ENCODE data around the gene AOC2.
"Not testable (repeated sequence)": the region's sequence is repeated elsewhere in the genome, so short reads cannot be mapped to it uniquely, and the experiment has no call there.

AOC2 gene

GRCh38 chr17:42832934-42833766 lies 11.2 kb upstream of the AOC2 start, which contains the start of gene PSME3:
Gene PSME3 (plus strand): TSS chr17:42833397. CDS start chr17:42833632, 235 bp downstream.
- DNase-seq, result peak; percentile 97

GRCh38 chr17:42833767-42834422 lies 10.5 kb upstream of the AOC2 start:
- no peak for DNase-seq

GRCh38 chr17:42835732-42836131 lies 8.6 kb upstream of the AOC2 start:
- no peak for DNase-seq

GRCh38 chr17:42841975-42842685 lies 2.2 kb upstream of the AOC2 start:
- peak; percentile 2 for DNase-seq

GRCh38 chr17:42843358-42843934 lies 934 bp upstream of the AOC2 start:
- peak; percentile 44 for DNase-seq

GRCh38 chr17:42844761-42845555 lies 578 bp downstream of the AOC2 start:
- peak; percentile 45 for DNase-seq

GRCh38 chr17:42845556-42845917 lies 1.2 kb downstream of the AOC2 start:
- DNase-seq, result no peak

- peak; percentile 67 for DNase-seq
Measured at GRCh38 chr17:42845918-42846593, 1.7 kb downstream of the AOC2 start.

GRCh38 chr17:42846594-42847280 lies 2.4 kb downstream of the AOC2 start:
- no peak for DNase-seq

GRCh38 chr17:42848093-42848492 lies 3.7 kb downstream of the AOC2 start:
- no peak for DNase-seq

- no peak for DNase-seq
Measured at GRCh38 chr17:42849031-42849430, 4.7 kb downstream of the AOC2 start.

- no peak for DNase-seq
Measured at GRCh38 chr17:42849451-42850181, 5.2 kb downstream of the AOC2 start.

- no peak for DNase-seq
Measured at GRCh38 chr17:42850954-42851353, 6.6 kb downstream of the AOC2 start, which contains the start of gene AOC3. Gene AOC3 (plus strand): TSS chr17:42851199. CDS start chr17:42851344, 145 bp downstream.

GRCh38 chr17:42851371-42852240 lies 7.2 kb downstream of the AOC2 start:
- not testable (repeated sequence) for DNase-seq

- DNase-seq, result no peak
Measured at GRCh38 chr17:42852351-42852750, 8.0 kb downstream of the AOC2 start.

- no peak for DNase-seq
Measured at GRCh38 chr17:42853004-42853403, 8.6 kb downstream of the AOC2 start.

- no peak for DNase-seq
Measured at GRCh38 chr17:42853597-42853967, 9.2 kb downstream of the AOC2 start.

GRCh38 chr17:42853968-42854790 lies 9.8 kb downstream of the AOC2 start:
- no peak for DNase-seq

Data from activated effector memory CD4-positive, alpha-beta T cell treated with anti-CD3 and anti-CD28 coated beads, Interleukin-2, amount 50 U/mL, for 16 hours (primary cell).